GM19025 (cell line): ENCODE data around the gene HOXB5.

ENCODE experiments used
- ATAC-seq: cut with Tn5 transposase; IDR thresholded peaks from one replicate; pipeline ENCODE4 v1.9.1; 2021; ENCODE audit warnings: mild to moderate bottlenecking, low read depth, moderate library complexity; ENCODE audit not compliant: unreplicated experiment

Gene HOXB5

DNA sequence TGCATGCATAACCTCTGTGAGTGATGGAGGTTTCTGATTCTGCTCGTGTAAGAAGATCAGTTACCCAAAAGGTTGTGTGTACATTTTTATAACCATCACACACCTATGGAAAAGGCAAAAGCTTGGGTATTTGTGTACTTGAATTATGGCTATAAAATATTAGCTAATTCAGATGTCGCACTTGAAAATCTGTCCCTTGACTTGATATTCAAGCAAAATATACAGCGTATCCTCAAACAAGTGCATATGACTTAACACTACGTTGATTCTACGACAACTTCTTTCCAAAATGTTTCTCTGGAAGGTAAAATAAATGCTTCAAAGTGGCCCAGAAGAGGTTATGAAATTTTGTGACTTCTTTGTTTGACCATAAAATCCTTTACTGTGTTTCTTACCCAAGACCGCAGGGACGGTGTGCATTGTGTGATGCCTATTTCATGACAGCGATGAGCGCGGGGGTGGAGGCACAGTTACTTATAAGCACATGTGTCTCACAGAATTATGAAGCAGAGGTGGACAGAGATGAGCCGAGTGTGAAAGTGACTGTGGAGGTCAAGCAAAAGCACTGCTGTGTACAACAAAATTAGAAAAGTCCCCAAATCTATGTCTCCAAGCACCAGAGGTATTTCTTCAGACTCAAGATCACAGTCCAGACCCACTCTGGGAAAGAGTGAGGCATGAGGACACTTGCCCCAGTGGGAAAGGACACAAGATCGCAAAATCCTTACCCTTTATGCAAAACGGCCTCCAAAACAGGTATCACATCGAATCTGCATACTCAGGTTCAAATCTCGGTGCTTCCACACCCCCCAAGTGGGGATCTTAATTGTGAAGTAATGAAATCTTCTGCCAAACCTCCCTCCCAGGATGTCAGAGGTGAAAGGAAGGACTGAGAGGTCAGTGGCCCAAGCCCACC lies 36.7 kb upstream of the HOXB5 start:
- ATAC-seq, result no peak

DNA sequence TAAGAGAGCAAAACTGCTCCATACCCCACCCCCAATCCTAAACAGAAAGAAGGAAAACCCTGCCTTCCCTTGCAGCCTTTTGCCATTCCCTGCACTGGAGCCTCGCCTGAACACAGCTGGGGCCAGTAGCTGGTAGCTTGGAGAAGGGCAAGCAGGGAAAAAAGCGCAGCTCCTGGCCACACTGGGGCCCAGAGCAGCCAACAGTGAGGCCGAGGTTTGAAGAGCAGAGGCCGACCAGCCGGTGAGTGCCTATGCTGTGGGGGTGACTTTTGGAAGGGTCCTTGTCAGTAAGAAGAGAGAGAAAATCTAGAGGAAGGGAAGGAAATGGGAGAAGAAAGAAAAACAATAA lies 35.8 kb upstream of the HOXB5 start:
- no peak for ATAC-seq

DNA sequence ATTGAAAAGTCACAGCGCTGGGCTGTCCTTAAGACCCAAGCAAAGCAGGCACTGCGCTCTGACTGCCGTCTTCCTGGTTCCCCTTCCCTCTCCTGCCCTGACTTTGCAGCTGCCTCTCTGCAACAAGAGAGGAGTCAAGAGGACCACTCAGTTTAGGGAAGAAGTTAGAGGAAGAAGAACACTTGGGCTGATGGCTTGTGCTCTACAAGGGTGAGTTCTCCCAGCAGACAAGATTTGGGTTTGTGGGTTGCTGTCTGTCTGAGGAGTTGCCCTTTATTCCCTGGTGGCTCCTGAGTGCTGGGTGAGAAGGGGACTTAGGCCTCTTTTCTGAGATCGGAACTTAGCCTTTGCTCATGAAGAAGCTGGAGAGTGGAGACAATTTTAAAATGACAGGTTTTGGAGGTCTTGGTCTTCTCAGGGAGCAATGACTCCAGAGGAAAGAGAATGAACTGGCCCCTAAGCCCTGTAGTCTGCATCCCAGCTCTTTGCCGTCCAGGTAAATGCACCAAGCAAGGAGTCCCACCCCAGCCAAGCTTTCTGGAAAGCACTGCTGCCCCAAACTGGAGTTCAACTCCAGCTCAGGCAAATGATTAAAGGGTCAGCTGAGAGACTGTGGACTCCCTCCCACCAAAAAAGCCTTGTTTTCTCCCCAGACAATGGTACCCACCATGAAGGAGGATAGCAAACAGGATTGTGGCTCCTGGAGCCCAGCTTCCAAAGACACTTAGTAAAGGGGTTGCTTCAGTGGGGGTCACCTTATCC lies 35.3 kb upstream of the HOXB5 start:
- ATAC-seq, result no peak

DNA sequence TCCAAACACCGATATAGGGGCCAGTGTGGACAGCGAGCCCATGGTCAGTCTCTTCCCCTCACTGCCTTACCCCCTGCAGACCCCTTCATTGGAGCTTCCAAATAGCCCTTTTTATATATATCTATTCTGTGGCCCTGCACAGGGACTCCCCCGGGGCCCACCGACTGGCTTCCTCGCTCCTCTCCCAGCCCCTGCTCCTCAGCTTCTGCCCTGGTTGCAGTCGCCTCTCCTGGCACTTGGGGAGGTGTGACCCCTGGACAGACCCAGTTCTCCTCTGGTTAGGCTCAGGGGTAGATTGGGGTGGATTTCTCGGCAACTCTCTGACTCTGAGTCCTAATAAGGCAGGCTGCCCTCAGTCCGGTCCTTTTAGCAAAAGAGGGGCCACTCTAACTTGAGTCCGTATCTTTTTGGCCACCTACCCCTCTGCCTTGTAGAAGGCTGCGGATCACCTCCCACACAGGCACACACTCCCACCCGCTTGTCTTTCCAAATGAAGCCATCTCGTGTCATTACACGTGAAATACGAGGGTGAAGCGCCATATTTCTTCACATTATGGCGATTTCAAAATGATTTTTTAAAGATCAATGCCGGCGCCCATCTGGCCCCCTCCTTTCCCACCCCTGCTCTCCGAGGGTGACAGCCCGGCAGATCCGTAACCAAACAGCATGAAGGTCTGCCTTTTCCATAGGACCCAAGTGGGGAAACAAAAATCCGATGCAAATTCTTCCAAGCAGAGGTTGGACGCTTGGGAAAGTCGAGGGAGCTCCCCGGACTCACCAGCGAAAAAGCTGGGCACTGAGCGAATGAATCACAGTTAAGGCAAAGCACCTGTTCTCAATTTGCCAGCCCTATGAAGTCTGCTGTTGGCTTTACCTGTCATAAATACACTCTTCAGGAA lies 34.3 kb upstream of the HOXB5 start:
- ATAC-seq, result no peak

DNA sequence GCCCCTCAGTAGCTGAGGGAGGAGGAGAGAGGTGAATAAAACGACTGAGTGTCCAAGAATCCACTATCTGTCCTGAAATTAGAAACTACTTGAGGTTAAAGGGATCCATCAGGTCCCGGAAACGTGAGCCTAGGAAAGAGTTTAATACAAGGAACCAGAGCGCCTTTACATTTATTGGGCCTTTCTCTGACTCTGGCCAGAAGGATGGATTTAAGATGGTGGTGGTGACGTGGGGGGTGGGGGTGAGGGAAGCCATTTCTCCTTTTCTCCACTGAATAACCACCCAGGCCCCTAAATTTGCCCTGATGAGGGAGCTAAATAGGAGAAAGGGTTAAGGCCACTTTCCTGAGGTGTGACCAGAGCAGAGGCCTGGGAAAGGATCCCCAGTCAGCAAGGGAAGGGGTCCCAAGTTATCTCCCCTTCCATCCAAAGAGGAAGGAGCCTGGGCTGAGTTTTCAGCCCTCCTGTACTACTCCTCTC lies 33.6 kb upstream of the HOXB5 start:
- ATAC-seq, result no peak

DNA sequence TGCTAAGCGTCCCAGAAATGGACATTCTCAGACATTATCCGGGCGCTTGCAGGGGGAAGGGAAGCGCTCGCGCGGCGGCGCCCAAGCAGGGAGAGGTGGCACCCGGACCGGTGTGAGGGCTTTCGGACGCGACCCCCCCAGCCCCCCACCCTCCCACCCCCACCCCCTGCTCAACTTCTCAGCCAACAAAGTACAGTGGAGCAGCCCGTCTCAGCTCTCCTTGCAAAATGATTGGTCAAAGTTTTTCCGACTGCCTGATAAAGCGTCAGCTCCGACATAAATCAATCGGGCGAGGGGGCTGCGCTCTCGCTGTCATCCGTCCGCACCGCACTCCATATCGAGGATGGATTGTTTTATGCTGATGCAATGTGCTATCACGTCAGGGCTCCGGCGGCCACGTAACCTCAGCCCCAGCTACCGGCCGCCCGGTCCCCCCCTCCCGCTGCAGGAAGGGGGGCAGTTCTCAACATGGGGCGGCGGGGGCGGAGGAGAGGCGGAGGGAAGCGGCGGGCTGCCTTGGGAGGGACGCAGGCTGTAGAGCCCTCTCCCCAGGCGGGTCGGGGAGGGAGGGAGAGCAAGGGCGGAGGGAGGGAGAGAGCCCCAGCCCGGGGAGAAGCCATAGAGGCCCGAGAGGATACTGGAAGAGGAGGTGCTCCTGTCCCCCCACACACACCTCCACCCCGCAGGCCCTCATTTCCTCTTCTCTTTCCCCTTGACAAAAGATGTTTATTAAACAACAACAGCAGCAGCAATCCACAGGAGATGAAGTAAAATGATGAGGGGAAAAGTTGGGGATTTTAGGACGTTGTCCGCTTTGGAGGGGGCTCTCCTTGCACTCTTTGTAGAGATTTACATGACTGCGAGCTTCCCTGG lies 32.9 kb upstream of the HOXB5 start, which contains the start of gene HOXB9:
Gene HOXB9 (minus strand): TSS at position 114 of the 873 bp plus-strand sequence. CDS start 89 bp downstream, at position 25.
- no peak for ATAC-seq

DNA sequence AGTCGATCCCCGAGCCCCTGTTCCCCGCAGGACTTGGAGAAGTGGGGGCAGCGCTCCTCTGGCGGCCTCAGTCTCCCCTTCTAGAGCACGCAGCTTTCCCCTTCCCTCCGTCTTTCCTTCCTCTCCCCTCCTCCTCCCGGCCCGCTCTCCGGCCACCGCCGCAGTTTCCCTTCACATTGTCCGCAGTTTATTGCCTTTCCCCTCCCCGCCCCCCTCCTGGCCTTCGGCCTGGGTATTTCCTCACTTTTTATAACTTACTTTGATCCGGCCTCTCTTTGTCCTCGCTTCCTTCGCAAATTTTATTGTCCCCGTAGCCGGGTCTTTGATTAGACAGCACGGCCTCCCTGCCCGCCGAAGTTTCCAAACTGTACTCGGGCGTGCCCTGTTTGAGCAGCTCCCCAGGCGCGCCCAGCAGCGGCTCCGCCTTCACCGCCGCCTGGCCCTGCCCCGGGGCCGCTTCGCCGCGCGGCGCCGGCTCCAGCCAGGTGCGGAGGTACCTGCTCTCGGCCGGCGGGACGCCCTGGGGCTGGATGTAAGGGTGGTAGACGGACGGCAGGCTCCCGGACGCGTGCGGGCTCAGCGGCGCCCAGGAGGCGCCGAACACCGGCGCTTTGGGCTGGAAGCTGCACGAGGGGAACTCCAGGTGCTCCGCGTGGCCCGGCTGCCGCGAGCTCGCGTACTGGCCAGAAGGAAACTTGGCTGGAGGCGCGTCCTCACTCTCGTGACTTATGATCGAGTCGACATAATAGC lies 32.1 kb upstream of the HOXB5 start:
- ATAC-seq, result no peak

DNA sequence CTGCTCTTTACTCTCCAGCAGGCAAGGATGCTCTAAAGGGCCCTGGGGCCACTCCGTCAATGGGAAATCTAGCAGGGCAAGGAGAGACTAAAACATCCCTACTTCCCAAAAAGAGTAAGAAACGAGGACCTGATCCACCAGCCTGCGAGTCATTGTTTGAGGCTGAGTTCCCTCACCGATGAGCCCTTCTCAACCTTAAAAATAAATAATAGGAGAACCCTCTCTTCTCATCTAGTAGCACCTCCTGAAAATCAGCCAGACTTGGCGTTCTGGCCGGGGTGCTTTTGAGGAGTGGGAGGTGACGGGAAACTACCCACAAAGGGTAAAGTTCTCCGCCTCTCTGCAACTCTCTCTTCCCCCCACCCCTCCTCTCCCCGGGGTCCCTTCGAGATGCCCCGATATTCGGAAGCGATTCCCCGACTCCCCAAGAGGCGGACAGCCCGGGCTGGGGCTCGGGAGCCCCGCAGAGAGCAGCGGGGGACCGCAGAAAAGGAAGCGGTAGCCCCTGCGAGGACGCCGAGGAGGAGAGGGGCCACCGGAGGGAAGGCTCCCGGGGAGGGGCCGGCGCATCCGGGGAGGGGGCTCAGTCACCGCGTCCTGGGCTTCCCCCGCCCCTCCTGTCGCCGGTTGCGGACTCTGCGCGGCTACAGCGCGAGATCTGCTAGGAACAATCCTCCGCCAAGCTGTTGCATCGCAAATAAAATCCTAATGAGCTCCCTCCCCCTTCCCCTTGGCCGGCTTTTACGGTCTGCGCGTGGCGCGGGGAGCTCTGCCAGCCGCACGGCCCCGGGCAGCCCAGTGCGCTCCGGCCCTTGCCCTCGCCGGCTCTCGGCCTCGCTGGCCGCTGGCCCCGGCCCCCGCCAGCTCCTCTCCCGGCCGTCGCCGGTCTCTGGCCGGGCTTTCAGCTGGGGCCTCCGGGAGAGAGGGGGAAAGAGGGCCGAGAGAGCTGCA lies 31.2 kb upstream of the HOXB5 start:
- ATAC-seq, result no peak

DNA sequence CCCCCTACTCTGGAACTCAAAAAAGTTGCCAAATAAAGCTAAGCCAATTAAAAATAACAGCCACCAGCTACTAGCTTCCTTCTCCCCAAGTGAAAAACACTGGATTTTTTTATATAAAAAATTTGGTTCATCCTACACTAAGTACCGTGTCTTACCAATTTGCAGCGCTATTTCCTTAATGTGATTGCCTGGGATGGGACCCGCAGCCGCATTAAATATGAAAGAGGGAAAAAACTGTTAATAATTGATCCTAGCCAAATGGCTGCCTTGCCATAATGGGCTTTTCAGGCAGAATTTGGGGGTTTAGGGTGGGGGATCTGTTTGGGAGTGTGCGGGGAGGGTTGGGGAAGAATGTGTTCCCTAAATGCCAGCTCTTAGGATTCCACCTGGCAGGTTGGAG lies 30.5 kb upstream of the HOXB5 start:
- no peak for ATAC-seq

DNA sequence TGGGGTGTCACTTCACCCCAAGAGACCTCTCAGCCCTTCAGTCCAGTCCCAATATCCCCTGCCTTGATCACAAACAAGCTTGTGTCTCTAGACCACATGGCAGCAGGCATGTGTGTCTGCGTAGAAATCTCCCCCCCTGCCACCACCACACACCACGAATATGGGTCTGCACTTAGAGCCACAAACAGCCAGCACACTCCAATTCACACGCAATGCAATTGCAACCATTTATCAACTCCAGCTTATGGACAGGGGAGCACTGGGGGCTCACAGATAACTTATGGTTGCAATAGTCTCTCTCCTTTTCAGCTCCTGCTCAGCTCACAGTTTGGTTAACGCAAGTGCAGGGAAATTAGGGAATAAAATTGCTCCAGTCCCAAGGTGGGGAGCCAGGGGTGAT lies 30.0 kb upstream of the HOXB5 start:
- ATAC-seq, result no peak

DNA sequence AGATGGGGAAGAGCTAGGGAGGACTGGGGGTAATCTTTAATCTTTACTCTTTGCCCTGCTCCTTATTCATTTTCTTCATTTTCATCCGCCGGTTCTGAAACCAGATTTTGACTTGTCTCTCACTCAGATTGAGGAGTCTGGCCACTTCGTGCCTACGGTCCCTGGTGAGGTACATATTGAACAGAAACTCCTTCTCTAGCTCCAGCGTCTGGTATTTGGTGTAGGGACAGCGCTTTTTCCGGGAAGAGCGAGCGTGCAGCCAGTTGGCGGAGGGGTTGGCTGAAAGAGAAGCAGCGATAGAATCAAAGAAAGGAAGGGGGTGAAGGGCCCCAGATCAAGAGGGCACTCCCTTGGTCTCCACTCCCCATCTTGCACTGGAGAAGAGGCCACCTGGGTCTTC lies 29.3 kb upstream of the HOXB5 start:
- no peak for ATAC-seq

DNA sequence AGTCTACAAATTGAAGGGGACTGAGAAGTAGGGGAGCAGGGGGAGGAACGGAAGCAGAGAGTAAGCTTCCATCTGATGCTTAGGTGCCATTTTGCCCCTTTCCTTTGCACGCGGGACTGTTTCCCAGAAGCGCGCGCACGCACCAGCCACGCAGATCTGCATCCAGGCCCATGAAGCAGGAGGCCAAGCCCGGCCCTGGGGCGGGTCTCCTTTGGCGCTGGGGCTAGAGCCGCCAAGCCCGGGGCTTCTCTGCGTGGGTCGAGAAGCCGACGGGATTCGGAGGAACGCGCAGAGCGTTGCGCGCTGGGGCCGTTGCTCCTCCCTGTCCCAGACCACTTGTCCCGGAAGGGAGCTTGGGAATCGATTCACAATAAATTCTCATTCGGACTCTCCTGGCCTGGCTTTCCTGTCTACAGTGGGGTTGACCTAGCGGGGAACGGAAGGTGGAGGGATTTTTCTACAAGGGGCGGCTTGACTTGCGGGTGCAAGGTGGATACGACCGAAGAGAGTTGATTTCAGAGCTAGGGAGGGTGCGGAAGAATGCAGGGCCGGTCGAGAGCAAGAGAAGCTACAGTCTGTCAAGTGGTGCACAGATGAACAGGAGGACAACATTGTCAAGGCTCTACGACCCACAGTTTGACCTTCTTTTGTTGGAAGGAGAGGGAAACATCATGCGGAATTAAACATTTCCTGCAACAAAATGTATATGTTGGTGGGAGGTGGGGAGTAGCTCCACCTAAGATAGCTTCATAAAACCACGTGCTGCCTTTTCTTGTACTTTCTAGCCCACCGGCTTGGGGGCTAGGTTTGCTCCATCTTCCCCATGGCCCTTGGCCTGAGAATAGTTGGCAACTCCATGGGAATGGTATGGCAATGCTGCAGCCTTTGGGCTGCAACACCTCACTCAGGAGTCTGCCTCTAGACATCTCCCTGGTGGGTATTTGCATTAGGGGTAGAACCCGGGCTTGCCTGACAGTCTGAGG lies 28.1 kb upstream of the HOXB5 start:
- ATAC-seq, result no peak

DNA sequence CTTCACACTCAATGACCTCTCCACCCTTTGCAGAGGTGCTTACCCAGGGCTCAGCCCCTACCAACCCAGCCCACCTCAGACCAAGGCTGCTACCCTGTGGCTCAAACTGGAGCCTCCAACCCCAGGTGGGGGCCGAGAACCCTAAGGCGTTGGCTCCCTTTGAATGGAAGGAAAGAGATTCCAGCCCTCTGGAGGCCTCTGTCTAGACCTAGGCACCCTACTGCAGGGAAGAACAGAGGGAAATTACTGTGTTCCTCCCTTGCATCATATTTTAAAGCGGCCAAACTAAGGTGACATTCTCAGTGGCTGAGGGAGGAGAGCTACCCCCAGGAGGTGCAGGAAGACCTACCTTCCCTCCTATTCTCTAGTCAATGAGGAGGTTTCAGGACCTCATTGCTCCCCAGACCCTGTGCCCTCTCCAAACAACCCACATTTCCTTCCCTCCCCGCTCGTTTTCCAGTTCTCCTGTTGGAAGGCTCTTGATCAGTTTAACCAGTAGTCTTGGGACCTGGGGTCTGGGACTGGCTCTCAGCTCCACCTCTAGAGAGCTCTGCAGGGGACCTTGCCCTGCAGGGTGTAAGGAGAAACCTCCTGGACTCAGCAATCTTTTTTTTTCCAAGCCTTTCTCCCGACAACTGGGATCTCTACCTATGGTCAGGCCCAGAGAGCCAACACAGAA lies 27.0 kb upstream of the HOXB5 start:
- no peak for ATAC-seq

DNA sequence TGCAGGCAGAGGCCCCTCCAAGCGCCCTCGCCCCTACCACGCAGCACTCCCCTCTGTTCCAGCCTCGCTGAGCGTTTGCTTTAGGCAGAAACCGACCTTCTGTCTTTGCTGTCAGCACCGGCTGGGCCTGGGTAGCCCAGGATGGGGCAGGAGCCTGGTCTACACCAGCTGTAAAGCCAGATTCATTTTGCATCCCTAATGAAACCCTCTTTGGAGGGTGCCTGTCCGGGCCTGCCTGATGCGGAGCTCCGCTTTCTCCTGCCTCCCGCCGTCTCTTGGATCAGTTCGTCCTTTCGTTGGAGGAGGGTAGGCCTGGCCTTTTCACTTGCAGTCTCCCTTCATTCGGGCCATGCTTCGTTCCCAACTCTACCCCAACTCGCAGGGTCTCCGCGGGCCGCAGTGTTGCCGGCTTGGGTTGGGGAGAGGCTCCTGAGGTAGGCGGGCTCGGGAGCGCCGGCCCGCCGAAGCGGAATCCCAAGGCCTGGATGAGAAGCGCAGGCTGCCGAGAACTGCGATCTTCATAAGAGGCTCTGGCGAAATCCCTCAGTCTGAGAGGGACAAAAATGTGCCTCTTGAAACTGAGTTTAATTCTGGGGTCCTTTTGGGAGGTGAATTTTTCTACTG lies 26.4 kb upstream of the HOXB5 start:
- ATAC-seq, result no peak

DNA sequence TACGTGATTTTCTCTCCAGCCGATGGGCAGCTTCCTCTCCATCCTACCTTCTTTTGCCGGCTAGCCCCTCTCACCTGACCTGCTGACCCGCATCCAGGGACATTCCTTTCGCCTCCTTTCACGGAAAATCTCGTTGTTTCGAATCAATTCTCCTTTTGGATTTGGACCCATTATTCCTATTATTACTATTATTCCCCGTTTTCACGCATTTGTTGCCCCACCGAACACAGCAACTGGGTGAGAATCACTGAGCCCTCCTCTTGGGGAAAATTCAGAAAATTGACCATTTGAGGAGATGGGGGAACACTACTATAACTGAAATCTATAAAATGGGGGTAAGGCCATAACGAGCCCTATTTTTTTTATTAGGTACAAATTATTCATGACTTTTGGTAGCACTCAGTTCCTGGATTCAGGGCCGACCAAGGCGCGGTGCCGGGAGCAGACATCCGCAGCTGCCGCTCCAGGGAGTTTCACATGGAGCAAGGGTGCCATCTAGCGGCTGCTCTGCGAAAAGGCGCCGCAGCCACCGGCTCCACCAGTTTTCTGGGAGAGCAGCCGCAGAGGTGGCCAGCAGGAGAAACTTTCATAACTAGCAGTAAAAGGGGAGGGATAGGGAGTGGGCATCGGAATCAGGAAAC lies 24.8 kb upstream of the HOXB5 start:
- ATAC-seq, result no peak
